Cerebellar cortex (tissue), 1 donor: ENCODE measurements around the gene CIB2.
A peak's percentile ranks its signal among the peaks of the same experiment; 100 is the strongest.
"Not testable (repeated sequence)": the region's sequence is repeated elsewhere in the genome, so short reads cannot be mapped to it uniquely, and the experiment has no call there.

ENCODE experiments used
- DNase-seq: peaks from one replicate; pipeline ENCODE4 v3.0.0-alpha.2; 2015; ENCODE audit warnings: low spot score

CIB2 gene

DNA sequence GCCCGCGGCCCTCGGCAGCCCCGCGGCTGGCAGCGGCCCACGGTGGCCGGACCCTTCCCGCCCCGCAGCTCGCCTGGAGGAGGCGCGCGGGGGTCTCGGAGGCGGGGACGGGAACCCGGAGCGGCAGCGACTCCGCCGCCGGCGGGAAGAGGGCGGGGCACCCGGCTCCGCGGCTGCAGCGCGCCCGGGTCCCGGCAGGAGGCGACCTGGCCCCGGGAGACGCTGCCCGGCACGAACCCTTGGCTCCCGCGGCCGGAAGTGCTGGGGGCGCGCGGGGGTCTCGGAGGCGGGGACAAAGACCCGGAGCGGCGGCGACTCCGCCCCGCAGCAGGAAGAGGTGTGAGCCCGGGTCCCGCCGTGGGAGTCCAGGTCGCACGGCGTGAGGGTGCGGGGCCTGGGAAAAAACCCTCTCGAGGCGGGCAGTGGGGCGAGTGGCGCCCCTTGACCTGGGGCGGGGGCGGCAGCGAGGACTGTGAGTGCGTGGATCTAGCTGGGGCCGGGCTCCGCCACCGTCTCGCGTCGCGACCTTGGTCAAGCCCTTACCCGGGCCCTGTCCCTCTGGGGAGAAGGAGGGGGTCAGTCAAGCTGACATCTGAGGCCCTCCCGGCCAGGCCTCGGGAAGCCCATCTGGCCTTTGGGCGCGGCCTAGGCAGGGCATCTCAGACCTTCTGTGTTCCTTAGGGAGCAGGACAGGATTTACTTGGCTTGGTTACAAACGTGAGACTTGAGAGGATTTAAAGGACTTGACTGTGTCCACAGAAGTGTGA, at the start of gene CIB2:
CIB2 (minus strand) TSS at position 151 of the 767 bp plus-strand sequence. CDS start 230 bp downstream, outside the sequence.
- DNase-seq, result peak; percentile 47

DNA sequence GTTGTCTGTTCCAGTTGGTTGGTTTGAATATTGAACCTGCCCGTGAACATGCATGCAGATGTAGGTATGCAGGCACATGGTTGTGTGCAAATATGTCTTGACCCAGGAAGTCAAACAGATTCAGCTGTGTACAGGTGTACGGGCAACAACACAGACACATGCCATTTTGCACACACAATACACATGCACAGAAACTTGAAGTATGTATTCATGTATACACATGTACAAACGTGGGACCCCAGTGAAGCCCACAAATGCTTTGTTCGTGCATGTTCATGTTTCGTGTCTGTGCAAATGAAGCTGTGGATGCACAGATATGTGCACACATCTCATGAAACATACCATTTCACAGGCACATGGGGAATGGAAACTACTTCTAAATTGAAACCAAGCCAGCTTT, 48.7 kb upstream of the CIB2 start:
- DNase-seq, result no peak

DNA sequence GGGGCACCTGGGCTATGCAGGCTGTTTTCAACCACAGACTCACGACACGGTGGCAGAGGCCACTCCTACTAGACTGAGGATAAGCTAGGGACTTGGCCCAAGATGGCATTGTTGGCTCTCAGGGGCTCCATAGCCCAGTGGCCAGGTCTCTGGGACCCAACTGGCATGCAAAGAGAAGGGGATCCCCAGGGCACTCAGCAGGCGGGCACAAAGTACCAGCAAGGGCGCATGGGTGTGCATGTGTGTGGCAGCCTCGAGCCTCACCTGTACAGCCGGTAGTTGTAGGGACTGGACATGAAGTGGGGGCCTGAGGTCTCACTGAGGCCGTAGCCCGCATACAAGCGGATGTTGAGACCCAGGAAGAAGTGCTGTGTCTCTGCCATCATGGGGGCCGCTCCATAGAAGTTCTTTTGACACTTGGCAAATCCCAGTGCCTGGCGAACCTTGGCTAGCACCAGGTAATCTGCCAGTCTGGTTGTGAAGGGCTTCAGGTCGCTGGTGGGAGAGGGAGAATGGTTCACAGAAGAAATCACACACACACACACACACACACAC, 48.1 kb upstream of the CIB2 start:
- no peak for DNase-seq

DNA sequence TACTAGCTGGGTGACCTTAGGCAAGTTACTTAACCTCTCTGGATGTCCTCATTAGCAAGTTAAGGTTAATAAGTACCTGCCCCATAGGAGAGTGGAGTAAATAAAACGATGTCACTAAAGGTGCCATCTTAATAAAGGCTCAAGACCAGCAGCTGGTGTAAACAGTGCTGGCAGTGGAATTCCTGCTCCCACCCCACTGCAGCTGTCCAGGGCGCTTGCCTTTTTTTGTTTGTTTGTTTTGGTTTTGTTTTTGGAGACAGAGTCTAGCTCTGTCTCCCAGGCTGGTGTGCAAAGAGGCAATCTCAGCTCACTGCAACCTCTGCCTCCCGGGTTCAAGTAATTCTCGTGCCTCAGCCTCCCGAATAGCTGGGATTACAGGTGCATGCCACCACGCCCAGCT, 46.8 kb upstream of the CIB2 start:
- DNase-seq, result no peak

GRCh38 chr15:78177447-78177873, 46.2 kb upstream of the CIB2 start:
- peak; percentile 31 for DNase-seq

DNA sequence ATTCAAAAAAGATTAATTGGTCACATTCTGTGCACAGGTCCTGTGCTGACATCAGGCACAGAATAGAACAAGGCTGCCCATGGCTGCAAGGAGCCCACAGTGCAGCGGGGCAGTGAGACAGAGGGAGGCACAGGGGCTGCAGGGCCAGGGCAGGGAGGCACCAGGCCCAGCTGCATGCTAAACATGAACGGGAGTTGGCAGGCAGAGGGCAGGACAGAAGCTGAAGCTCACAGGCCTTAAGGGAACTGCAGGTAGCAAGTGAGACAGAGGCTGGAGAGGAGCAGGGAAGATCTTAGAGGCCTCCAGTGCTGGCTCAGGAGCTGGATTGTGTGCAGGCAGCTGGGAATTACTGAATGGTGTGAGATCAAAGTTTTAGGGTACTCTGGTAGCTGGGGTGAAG, 44.1 kb upstream of the CIB2 start:
- no peak for DNase-seq

GRCh38 chr15:78174401-78174800, 43.2 kb upstream of the CIB2 start:
- DNase-seq, result no peak

DNA sequence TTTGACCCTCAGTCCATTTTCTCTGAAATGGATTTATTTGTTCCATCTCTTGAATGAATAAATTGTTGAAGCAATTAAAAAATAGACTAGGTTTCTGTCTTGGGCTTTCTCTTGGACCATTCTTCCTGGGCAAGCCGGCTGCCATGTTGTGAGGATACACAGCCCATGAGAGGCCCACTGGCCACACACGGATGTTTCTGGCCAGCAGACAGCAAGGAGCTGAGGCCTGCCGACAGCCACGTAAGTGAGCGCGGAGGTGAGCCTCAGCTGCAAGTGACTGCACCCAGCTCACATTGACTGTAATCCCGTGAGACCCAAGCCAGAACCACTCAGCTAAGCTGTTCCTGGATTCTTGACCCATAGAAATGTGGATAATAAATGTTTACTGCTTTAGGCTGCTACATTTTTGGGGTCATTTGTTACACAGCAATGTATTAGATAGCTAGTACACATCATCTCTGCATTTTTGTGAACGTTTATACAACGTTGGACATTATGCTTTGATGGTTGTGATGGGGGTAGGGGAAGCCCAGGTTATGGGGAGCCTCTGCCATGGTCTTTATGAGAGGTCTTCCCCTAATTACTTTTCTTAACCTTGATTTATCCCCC, 40.7 kb upstream of the CIB2 start:
- DNase-seq, result no peak

DNA sequence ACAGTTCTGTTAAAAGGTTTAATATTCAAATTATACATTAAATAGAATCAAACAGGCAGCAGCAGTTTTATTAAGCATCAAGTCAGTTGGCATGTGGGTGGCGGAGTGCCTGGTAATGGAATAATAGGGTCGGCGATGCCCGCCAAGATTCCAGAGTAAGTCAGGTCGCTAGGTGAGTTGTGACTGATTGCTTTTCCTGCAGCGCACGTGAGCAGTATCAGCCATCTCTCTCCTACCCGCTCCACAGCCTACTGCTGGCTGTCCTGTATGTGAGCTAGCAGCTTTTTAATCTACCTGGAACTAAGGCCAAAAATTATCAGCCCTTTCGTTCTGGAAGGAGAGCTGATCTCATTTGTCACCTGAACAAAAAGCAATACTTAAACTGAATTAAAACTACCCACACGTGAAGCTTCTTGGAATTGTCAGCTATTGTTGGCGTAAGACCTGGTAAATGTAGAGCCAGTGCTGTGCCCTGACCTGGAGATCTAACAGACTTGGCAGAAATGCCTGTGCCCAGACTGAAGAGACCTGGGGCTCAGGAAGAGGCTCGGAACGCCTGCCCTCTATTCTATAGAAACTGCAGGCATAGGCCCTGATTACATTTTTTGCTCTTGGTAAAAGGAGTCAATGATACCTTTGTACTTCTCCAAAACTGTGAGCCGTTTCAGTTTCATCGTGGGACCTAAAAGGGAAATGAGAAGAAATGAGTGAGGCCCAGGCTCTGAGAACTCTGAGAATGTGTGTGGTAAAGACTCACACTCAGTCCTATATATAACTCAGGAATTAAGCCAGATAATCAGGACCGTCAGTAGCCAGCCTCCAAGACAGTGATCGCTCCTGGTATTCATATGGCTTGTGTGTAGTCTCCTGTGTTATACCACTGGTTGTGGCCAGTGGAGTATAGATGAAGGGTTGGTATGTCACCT, 39.9 kb upstream of the CIB2 start:
- DNase-seq, result no peak

GRCh38 chr15:78168608-78169007, 37.4 kb upstream of the CIB2 start:
- no peak for DNase-seq

- no peak for DNase-seq
Observed at GRCh38 chr15:78167227-78167888, 36.1 kb upstream of the CIB2 start.

DNA sequence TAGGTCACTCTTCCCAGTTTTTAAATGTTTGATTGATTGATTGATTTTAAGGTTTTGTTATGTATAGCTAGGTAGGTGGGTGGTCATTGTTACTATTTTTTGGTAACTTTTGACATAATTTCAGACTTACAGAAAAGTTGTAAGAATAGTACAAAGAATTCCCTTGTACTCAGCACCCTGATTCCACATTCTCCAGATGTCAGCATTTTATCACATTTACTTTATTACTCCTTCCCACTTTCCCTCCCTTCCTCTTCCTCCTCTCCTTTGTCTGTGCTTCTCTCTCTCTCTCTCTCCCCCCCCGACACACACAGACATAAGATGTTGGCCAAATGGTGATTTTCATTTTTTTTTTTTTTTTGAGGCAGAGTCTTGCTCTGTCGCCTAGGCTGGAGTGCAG, 32.8 kb upstream of the CIB2 start:
- no peak for DNase-seq

GRCh38 chr15:78162038-78162437, 30.8 kb upstream of the CIB2 start:
- DNase-seq, result no peak

DNA sequence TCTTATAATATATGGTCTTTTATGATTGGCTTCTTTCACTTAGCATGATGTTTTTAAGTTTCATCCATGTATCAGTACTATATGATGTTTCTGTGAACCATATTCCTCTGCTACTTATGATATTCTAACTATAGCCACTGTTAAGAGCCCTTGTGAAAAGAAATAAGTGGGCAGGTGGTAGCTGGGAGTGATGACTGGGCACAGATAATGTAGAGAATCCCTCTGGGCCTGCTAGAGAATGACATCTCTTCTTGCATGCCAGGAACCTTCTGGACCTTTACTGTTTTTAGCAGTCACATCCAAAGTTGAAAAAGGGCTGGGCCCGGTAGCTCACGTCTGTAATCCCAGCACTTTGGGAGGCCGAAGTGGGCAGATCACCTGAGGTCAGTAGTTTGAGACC, 28.1 kb upstream of the CIB2 start:
- DNase-seq, result no peak

- no peak for DNase-seq
Observed at GRCh38 chr15:78157203-78157602, 26.0 kb upstream of the CIB2 start.

DNA sequence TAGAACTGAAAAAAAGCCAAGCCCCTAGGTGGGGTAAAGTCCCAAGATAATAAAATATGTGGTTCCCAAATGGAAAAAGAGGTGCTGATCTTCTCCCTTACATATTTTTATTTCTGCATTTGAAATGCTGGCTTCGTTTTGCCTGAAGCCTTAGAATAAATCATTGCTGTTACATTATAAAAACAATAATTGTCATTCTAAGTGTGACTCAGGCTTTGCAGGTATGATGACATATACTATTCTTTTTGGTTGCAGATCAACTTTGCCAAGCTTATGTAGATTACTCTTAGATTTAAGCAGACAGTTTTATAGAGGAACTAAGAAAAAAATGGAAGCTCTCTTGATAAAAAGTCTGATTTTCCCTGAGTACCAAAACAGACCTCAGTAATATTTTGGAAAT, 25.4 kb upstream of the CIB2 start:
- no peak for DNase-seq

GRCh38 chr15:78155355-78155939, 24.2 kb upstream of the CIB2 start:
- no peak for DNase-seq

DNA sequence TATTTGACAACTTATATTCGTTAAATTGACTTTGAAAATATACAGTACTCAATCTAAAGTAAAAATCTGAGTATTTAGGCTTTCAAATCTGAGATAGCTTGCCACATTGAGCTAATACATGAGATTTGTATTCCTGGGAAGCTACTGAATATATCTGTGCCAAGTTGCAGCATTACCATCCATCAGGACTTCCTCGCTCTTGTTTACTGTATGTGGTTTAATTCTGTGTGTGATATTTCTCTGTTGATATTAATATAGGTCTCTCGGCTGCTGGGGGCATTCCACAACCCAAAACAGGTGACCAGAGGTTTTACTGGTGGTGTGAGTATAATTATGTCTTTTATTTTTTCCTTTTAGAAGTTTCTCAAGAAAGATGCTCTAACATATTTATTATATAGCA, 23.7 kb upstream of the CIB2 start:
- DNase-seq, result no peak

- DNase-seq, result not testable (repeated sequence)
Observed at GRCh38 chr15:78151075-78151474, 19.8 kb upstream of the CIB2 start.

DNA sequence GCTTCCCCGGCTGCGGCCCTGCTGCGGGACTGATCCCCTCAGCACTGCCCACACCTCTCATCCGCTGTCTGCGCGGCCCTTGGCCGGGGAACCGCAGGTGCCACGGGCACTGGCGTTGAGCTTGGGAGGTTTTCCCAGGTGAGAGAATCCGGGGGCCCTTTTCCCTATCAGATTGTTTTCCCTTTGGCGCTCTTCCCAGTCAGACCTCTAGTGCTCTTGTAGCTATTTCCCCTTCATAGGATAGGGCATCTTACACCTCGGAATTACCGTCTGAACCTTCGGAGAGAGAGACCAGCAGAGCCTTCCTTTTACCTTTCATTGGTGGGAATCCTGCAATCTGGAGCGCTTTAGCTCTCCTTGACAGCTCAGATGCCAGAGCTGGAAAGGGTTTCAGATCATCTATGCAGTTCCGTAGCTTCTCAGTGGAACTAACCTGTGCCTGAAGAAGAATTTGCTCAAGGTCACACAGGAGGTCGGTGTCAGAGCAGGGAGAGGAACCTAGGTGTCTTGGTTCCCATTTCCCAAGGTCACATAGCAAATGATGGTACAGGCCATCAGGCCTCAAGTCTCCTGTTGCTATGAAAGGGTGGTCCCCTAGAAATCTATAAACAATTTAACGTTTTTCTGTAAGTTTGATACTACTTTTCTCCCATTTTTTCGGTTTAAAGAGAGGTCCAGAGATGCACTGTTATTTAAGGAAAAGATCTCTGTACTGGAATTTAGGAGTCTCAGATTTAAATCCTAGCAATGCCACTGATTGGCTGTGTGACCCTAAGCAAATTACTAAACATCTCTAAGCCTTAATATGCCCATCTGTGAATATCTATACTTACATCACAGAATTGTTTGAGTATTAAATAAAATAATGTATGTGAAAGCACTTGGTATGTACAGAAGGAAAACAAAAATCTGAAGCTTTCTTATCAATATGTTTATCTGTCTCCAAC, 18.8 kb upstream of the CIB2 start:
- peak; percentile 61 for DNase-seq
